Tibial artery (tissue), 4 donors: ENCODE measurements around the gene USP35.

ENCODE experiments used
- DNase-seq, 2 donors: peaks; one replicate each; pipeline ENCODE4 v3.0.0-alpha.2; 2019
- H3K27ac ChIP-seq, 2 donors: fragments of 200-600 bp; sonication (generic) in 1 of 2; 1 replicate in 1 of 2; 2 replicates in 1 of 2; pipeline ENCODE4 v1.5.1; 2018 to 2019; ENCODE audit warnings: mild to moderate bottlenecking in 1 of 2
- H3K27me3 ChIP-seq, 2 donors: fragments of 200-600 bp; sonication (generic) in 1 of 2; one replicate each; pipeline versions ENCODE4 v1.5.1 to v1.6.0; 2016 to 2019
- H3K36me3 ChIP-seq, 3 donors: fragments of 200-600 bp; sonication (generic) in 2 of 3; one replicate each; pipeline ENCODE4 v1.5.1; 2016 to 2019; ENCODE audit warnings: mild to moderate bottlenecking in 2 of 3
- H3K4me1 ChIP-seq, 4 donors: fragments of 200-600 bp; sonication (generic) in 2 of 4; 1 replicate in 3 of 4; 2 replicates in 1 of 4; pipeline ENCODE4 v1.5.1; 2016 to 2019
- H3K4me3 ChIP-seq, 2 donors: fragments of 200-600 bp; sonication (generic) in 1 of 2; 1 replicate in 1 of 2; 2 replicates in 1 of 2; pipeline ENCODE4 v1.5.1; 2018 to 2019; ENCODE audit warnings: mild to moderate bottlenecking in 2 of 2
- H3K9me3 ChIP-seq, 3 donors: fragments of 200-600 bp; sonication (generic) in 1 of 3; one replicate each; pipeline ENCODE4 v1.5.1; 2016 to 2019
- intact Hi-C: fragments of 100-400 bp; cut with DNase I; formaldehyde crosslinking; loops from one replicate; pipeline ENCODE4 v1.15.0; 2023; ENCODE audit warnings: low total_unique reads
- TF ChIP-seq, protein P1 (sequence below), 2 experiments: fragments of 200-600 bp in 1 of 2; fragments of 450-650 bp in 1 of 2; IDR thresholded peaks; one replicate each; pipeline ENCODE4 v1.5.1; 2017 to 2019; ENCODE audit warnings: antibody characterized with exemption in 2 of 2, mild to moderate bottlenecking in 1 of 2, moderate library complexity in 1 of 2

The USP35 gene

DNA sequence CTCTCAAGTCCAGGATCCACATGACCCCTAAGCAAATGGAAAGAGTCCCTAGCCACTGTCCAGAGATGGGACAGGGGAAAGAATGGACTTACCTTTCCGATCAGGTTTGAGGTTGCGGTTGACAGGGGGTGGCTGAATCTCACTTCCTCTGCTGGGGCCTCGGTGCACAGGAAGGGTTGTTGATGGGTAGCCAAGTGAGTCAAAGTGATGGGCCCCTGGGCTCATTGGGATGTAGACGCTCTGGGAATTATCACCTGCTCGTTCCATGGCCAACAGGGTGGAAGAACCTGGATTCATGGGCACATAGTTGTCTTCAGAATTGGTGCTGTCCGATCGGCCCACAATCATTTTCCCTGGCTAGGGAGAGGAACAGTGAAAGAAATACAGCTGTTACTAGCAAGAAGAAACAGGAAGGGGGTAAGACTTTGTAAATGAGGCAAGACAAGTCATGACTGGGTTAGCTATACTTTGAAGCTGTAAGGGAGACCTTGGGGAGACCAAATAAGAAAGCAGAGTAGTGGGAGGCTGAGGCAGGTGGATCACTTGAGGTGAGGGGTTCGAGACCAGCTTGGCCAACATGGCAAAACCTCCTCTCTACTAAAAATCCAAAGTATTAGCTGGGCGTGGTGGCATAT, 34.7 kb downstream of the USP35 start:
- H3K27ac ChIP-seq: no peak overlapping the region
- H3K36me3 ChIP-seq: peaks cover 64 to 80% (median 78%) of the 10 kb centered on the region in 3 donors
- peak in 1 of 2 donors; percentile 34 for DNase-seq
- intact Hi-C loops: no loop called here
- no peaks in the 10 kb centered on the region for H3K9me3 ChIP-seq
- H3K4me1 ChIP-seq: no peaks in the 10 kb centered on the region
- TF ChIP-seq, protein P1, sequence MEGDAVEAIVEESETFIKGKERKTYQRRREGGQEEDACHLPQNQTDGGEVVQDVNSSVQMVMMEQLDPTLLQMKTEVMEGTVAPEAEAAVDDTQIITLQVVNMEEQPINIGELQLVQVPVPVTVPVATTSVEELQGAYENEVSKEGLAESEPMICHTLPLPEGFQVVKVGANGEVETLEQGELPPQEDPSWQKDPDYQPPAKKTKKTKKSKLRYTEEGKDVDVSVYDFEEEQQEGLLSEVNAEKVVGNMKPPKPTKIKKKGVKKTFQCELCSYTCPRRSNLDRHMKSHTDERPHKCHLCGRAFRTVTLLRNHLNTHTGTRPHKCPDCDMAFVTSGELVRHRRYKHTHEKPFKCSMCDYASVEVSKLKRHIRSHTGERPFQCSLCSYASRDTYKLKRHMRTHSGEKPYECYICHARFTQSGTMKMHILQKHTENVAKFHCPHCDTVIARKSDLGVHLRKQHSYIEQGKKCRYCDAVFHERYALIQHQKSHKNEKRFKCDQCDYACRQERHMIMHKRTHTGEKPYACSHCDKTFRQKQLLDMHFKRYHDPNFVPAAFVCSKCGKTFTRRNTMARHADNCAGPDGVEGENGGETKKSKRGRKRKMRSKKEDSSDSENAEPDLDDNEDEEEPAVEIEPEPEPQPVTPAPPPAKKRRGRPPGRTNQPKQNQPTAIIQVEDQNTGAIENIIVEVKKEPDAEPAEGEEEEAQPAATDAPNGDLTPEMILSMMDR (IDR thresholded peaks at IDR 0.05): no peak
- H3K27me3 ChIP-seq: no peaks in the 10 kb centered on the region
- no peak overlapping the region for H3K4me3 ChIP-seq

DNA sequence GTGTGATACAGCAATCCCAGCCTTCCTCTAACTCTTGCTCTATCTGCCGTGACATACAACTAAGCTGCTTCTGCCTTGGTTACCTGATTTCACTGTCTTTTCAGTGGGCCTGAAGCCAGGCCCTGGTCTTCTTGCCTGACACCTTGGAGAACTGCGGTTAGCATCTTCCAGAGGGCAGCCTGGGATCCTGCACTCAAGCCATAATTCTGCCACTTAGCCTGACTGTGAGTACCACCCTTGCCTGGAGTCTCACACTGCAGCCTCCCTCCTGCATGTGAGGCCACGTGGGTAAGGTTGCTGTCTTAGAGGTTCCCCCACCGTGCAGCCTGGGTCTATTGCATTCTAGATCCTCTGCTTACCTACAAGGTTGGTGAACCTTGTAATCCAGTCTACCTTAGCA, 35.8 kb downstream of the USP35 start:
- no peaks in the 10 kb centered on the region for H3K9me3 ChIP-seq

DNA sequence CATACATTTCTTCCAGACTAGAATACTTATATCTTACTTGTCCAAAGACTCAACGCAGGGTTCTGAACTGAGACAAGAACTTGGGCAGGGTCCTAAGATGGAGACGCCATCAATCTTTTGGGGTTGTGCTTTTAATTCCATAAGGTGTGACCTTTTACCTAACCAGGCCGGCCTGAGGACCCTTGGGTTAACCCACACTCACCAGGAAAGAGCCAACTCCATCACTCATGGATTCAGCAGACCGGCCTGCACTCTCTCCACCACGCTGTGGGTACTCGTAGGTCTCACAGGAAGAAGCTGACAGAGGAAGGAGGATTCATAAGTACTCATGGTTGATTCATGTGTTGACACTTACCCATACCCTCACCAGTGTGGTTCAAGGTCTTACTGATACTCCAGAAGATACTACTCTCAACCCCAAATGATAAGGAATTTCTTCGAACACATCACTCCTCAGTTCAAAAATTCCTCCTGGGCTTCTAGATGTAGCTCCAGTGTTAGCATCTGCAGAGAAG, 36.2 kb downstream of the USP35 start:
- no peaks in the 10 kb centered on the region for H3K9me3 ChIP-seq
- peaks cover 0 to 7% (median 0%) of the 10 kb centered on the region in 4 donors for H3K4me1 ChIP-seq
- intact Hi-C loops: loop anchor here (5.0 kb wide), 2 partner anchors 192 to 337 kb away; partner anchors contain the start of gene GAB2
- H3K4me3 ChIP-seq: no peak overlapping the region
- H3K36me3 ChIP-seq: peaks cover 51 to 65% (median 63%) of the 10 kb centered on the region in 3 donors
- no peaks in the 10 kb centered on the region for H3K27me3 ChIP-seq
- DNase-seq: no peak
- no peak overlapping the region for H3K27ac ChIP-seq
- TF ChIP-seq, protein P1 (IDR thresholded peaks at IDR 0.05): no peak

More for the DNA sequence above, 35.8 kb downstream of the USP35 start:
- TF ChIP-seq, protein P1 (IDR thresholded peaks at IDR 0.05): no peak
- Histone ChIP-seq H3K4me3 (no peak overlapping the region), H3K27me3 (no peaks in the 10 kb centered on the region), H3K36me3 (peaks cover 55 to 70% (median 68%) of the 10 kb centered on the region in 3 donors), H3K4me1 (peaks cover 0 to 2% (median 0%) of the 10 kb centered on the region in 4 donors), H3K27ac (no peak overlapping the region)
- intact Hi-C loops: no loop called here
- DNase-seq: peak in 1 of 2 donors; percentile 51

DNA sequence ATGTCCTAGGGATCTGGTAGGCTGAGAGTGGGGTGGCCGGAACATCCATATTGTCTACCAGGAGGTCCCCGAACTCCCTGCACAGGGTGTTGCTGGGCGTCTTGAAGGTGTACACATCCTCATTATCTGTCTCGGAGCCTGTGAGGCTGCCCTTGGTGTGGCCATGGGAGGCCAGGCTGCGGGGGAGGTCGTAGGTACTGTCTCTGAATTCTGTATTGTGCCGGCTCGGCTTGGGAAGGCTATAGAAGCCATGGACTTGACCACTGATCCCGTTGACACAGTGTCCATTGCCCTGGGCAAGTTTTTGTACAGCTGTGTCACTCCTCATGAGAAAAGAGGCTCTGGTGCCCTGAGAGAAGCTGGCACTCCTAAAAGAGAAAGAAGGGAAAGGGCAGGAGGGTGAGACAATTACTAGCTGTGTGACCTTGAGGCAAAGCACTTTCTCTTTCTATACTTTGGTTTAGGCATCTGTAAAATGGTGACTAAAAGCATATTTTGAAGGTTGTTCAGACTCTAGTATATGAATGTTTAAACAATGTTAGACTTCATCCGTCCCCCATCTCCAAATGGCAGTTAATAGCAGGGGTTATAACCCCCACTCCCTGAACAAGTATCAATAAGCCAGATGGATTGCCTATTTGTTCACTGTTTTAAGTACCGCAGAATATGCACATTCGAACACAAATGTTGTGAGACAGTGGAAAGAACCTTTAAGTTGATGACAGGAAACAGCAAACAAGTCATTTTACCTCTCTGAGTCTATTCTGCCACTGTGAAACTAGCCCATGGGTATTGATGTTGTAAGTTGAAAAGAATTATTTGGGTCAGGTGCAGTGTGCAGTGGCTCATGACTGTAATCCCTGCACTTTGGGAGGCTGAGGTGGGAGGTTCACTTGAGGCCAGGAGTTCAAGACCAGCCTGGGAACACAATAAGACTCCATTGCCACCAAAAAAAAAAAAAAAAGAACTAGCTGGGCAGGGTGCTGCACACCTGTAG, 38.3 kb downstream of the USP35 start:
- H3K9me3 ChIP-seq: no peaks in the 10 kb centered on the region
- DNase-seq: no peak
- intact Hi-C loops: loop anchor here (5.0 kb wide), 2 partner anchors 190 to 335 kb away; partner anchors contain the start of gene GAB2
- peaks cover 31 to 45% (median 43%) of the 10 kb centered on the region in 3 donors for H3K36me3 ChIP-seq
- no peak overlapping the region for H3K4me3 ChIP-seq
- H3K4me1 ChIP-seq: peaks cover 0 to 25% (median 7%) of the 10 kb centered on the region in 4 donors
- H3K27me3 ChIP-seq: no peaks in the 10 kb centered on the region
- TF ChIP-seq, protein P1 (IDR thresholded peaks at IDR 0.05): no peak
- peak overlapping the region in 1 of 2 donors; percentile 6 for H3K27ac ChIP-seq

DNA sequence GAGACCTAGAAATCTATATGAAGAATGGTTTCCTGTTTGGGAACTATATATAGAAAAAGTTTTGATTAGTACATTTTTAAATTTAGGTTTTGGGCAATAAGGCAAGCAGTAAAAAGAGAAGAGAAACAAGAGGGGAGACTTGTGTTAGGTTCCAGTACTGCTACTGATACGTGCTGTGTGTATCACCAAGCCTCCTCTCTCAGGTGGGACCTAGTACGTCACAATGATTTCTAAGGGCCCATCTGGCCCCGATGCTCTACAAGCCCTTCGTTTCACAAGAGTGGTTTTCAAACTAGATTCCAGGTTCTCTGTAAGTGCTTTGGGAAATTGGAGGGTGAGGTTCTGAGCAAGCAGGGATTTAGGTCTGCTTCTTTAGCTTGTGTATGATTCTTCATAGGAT, 39.2 kb downstream of the USP35 start:
- no peaks in the 10 kb centered on the region for H3K9me3 ChIP-seq
- intact Hi-C loops: loop anchor here (5.0 kb wide), 2 partner anchors 189 to 334 kb away; partner anchors contain the start of gene GAB2
- H3K4me1 ChIP-seq: peaks cover 0 to 35% (median 15%) of the 10 kb centered on the region in 4 donors
- peaks cover 24 to 38% (median 35%) of the 10 kb centered on the region in 3 donors for H3K36me3 ChIP-seq
- H3K27me3 ChIP-seq: no peaks in the 10 kb centered on the region
- TF ChIP-seq, protein P1 (IDR thresholded peaks at IDR 0.05): no peak
- DNase-seq: no peak
- peak overlapping the region in 1 of 2 donors; percentile 17 for H3K27ac ChIP-seq
- H3K4me3 ChIP-seq: no peak overlapping the region
